NCI-H2227 treated with DMSO at 0.1 percent for 48 hours (cell line): Measurements from ENCODE around the gene DENND4A.
"Not testable (repeated sequence)": the region's sequence is repeated elsewhere in the genome, so short reads cannot be mapped to it uniquely, and the experiment has no call there.

ENCODE experiments used
- DNase-seq: peaks from one replicate; lab custom pipeline; 2025; lab: John Stamatoyannopoulos, UW

DENND4A gene

DNA sequence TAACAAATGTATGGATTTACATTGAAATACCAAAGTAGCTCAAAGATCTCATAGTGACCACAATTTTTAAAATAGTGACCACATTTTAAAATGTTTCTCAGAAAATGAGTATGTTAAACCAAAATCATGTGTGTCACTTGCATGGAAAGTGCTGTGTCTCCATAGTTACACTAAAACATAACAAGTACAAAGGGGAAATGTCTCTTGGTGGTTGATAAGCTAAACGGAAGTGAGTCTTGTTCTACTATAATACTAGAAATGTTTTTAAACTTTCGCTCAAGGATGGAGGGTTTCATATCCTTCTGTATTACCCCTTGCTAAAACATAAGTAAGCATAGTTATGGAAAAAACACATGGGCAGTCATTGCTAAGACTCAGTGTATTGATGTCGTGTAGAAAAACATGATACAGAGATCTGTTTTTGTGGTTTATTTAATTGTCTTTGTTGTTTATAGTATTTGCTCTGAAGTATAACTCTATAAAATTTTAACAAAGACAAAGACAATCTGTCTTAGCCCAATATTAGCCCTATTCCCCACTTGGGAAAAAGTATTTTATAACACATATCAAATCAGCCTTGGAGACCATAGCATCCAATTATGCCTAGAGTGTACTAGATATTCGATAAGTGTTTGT lies 27.0 kb upstream of the DENND4A start:
- DNase-seq, result no peak

DNA sequence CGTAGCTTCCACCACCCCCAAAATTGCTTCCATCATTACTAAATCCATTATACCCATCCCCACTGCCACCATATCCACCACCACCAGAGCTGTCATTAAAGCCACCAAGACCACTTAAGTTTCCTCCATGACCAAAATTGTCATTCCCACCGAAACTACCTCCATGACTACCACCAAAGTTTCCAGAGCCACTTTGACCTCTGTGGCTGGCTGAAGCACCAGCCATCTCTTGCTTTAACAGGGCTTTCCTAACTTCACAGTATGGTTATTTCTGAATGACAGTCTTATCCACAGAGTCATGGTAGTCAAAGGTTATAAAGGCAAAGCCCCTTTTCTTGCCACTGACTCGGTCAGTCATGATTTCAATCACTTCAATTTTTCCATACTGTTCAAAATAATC lies 24.3 kb upstream of the DENND4A start:
- no peak for DNase-seq

DNA sequence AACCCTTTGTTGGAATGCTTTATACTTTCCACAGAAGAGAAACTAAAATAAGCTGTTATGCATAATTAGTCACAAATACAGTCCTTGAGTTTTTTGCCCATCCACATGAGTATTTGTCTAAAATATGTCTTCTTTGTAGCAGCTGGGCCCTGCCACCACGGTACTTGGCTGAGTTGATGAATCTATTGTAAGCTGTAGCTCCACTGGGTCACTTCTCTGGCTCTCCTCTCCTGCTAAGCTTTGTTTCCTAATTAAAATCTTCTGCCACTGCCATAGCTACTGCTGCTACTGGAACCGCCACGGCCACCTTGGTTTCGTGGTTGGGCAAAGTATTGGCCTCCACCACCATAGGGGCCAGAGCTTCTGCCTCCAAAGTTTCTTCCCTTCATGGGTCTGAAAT lies 23.9 kb upstream of the DENND4A start:
- not testable (repeated sequence) for DNase-seq

DNA sequence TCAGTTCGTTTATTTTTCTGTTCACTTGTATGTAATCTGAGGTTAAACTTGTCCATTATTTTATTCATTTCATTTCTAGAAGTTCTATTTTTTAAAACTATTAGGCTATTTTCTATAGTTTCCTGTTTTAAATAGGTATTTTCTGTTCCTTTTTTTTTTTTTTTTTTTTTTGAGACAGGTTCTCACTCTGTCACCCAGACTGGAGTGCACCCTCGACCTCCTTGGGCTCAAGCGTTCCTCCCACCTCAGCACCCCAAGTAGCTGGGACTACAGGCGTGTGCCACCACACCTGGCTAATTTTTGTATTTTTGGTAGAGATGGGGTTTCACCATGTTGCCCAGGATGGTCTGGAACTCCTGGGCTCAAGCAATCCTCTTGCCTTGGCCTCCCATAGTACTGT lies 22.2 kb upstream of the DENND4A start:
- not testable (repeated sequence) for DNase-seq

DNA sequence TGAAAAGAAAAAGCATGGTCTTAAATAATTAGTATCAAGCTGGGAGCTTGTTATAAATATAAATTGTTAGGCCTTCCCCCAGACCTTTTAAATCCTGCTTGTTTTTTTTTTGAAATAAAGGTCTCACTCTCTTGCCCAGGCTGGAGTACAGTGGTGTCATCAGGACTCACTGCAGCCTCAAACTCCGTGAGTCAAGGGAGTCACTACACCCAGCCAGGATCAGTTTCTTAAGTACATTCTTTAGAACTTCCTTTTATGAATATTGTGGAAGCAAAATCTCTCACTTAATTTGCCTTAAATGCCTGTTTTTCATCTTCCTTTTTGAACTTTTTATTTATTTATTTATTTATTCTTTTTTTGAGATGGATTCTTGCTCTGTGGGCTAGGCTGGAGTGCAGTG lies 20.8 kb upstream of the DENND4A start:
- no peak for DNase-seq

DNA sequence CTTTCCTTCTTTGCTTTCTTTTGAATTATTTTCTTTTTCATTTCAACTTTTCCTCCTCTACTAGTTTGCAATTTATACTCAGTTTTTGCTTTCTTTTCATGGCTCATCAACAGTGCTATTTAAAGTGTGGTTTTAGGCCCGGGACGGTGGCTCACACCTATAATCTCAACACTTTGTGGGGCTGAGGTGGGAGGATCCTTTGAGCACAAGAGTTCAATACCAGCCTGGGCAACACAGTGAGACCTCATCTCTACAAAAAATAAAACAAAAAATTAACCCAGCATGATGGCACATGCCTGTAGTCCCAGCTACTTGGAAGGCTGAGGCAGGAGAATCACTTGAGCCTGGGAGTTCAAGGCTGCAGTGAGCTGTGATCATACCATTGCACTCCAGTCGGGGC lies 20.4 kb upstream of the DENND4A start:
- no peak for DNase-seq

DNA sequence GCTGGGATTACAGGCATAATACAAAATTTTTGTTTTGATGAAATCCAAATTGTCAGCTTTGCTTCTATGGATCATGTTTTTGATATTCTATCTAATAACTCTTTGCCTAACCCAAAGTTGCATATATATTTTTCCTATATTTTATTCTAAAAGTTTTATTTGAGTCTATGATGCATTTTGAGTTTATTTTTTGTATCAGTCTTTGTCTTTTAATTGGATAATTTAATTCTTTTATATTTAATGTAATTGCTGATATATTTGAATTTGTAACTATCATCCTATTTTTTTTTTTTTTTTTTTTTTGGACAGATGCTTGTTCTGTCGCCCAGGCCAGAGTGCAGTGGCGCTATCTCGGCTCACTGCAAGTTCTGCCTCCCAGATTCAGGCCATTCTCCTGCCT lies 19.7 kb upstream of the DENND4A start:
- DNase-seq, result no peak

DNA sequence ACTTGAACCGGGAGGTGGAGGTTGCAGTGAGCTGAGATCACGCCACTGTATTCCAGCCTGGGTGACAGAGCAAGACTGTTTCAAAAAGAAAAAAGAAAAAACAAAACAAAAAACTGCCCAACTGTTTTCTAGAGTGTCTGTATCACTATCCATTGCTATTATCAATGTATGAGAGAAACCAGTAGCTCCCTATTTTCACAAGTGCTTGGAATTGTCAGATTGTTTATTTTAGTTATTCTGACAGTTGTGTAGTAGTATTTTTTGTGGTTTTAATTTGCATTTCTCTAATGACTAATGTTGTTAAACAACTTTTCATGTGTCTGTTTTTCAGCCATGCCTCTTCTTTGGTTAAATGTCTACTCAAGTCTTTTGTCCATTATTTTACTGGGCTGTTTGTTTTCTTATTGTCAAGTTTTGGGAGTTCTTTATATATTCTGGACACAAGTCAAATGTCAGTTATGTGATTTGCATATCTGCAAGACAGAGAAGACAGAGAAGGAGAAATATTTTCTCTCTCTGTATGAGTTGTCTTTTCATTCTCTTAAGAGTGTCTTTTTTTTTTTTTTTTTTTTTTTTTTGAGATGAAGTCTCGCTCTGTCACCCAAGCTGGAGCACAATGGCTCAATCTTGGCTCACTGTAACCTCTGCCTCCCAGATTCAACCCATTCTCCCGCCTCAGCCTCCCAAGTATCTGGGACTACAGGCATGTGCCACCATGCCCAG lies 19.1 kb upstream of the DENND4A start:
- not testable (repeated sequence) for DNase-seq

DNA sequence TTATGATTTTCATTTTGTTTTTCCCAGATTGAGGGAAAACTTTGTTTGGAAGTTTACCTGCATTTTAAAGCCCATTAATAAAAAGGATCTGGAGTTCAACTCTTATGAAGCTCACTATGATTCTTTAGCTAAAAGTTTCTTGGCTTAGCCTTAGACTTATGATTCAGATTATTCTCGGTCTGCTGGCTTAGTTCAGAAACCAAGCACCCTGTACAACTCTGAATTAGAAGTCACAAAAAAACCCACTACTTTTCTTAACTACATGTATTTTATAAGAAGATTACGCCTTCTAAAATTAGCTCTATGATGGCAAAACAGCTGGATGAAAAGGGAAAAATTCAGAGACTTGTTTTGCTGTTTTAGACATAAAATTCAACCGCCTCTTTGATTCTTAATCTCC lies 14.3 kb upstream of the DENND4A start:
- DNase-seq, result no peak

DNA sequence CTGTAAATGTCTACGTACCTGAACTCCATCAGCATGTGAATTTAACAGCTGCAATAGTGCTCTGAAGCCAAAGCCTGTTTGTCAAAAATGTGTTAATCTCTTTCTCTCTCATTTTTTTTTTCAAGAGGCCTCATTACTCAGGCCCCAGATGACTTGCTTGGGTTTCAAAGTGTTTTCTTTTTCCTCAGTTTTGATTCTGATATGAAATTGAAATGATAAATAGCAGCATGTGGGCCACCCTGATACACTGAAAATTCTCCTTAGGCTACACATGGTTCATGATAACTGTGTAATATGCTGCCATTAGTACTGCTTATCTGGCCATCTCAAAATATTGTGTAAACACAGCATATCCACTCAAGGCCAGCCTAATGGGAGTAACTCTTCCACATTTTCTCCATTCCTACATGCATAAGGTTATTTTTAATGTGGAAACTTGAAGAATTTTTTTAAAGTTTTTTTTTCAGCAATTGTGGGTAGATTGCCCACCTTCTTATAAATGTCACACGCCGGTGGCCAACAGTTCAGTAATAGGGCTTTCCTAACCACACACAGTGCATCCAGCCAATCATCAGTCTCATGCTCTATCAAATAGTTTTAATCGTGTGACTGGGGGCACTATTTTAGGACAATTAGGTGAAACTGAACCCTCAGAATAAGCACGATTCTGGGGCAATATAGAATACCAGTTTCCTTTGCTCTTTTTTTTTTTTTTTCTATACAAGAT lies 13.1 kb upstream of the DENND4A start:
- no peak for DNase-seq

DNA sequence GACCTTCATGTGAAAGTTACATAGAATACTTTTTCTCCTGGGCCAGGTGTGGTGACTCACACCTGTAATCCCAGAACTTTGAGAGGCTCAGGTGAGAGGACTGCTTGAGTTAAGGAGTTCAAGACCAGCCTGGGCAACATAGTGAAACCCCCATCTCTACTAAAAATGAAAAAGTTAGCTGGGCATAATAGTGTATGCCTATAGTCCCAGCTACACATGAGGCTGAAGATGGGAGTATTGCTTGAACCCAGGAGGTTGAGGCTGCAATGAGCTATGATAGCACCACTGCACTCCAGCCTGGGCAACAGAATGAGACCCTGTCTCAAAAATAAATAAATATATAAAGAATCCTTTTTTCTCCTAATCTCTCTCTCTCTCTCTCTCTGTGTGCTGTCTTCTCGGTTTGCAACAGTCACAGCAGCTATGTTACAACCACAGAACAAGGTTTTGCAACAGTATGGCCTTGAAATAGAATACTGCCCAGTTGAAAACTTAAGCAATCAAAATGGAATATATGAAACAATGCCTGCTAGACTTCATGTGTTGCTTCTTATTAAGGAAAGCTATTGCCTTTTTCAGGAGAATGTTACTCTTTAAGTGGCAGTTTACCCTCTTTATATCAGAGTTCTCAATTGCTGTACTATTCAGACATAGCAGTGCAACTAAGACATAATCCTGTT lies 12.3 kb upstream of the DENND4A start:
- DNase-seq, result no peak

DNA sequence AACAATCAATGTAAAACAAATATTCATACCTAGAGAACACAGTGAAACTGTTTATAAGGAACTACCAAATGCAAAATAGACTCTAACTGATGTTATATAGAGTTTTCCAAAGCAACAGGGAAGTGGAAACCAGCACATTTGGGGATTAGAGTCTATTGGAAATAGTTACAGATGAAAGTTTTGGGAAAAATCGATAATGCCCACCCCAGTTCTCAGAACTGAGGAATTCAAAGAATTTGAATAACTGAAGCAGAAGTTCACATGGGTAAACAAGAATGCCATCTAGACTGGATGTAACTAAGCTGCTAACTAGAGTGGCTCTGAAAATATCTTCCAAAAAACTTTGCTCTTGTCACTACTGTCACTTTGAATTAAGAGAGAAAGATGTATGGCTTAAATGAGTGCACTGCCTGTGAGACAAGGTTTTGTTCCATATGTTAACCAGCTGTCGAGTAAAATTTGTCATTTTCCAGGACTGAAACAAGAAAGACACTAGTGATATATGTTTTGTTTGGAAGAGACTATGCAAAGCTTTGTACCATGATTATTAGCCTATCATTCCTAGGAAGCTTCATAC lies 9.2 kb upstream of the DENND4A start:
- no peak for DNase-seq

DNA sequence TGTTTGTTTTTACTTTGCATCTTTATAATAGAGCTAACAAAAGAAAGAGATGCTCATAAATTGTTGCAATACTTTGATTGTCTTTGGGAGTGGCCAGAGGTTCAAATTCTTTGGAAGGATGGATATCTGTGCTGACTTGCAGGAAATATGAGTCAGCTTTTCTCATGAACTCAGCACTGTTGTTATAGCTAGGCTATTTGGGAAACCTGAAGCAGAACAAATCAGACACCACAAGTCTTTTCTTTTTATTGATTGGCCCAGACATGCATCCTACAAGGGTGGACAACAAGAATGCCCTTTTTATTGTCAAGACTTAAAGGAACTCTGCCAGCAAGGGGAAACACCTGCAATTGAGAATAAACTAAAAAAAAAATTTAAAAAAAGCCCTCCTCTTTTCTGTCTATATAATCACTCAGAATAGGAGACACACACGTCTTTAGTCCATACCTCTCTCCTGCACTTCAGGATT lies 4.6 kb upstream of the DENND4A start:
- no peak for DNase-seq

DNA sequence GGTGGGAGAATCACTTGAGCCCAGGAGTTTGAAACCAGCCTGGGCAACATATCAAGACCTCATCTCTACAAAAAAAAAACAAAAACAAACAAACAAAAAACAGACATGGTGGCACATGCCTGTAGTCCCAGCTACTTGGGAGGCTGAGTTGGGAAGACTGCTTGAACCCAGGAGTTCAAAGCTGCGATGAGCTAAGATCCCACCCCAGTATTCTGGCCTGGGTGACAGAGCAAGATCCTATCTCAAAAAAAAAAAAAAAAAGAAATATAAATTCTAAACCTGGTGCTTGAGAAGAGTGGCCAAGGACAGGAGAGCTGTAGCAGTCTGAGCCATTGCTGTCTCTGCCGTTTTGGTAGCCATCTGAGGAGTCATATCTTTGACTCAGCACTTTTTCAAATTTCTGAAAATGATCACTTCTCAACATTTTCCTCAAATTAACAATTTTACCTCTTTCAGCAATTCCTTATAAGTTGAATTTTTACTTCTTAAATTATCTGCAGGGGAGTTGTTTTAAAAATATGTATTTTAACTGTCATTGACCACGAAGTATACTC lies 3.6 kb upstream of the DENND4A start:
- no peak for DNase-seq

DNA sequence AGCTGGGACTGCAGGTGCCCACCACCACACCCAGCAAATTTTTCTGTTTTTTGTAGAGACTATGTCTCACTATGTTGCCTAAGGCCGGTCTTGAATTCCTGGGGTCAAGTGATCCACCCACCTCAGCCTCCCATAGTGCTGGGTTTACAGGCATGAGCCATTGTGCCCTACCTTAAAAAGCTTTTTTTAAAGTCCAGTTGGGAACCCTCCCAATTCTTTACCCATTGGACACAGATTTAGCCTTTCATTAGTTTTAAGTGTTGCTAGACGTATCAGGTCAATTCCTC lies 1.7 kb upstream of the DENND4A start:
- no peak for DNase-seq

DNA sequence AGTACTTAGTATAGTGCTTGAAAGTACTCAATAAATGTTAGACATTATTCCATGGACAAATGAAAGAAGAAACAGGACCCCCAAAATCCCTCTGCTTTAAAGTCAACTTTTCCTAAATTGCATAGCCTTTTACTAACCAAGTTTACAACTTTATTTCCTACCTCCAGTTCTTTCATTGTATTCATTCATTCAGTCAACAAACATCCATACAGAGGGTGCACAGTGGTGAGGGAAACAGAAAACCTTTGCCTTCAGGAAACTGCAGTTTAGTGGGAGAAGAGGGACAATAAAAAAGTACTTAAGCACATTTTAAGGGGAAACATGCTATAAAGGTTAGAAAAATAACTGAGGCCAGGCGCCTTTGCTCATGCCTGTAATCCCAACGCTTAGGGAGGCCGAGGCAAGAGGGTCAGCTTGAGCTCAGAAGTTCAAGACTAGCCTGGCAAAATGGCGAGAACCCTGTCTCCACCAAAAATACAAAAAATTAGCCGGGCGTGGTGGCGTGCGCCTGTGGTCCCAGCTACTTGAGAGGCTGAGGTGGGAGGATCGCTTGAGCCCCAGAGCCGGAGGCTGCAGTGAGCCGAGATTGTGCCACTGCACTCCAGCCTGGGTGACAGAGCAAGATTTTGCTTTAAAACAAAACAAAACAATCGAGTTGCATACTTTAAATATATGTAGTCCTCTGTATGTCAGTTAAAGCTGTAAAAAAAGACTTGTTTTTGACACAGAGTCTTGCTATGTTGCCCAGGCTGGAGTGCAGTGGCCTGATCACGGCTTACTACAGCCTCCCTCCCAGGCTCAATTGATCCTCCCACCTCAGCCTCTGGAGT lies 1.1 kb upstream of the DENND4A start:
- no peak for DNase-seq

DNA sequence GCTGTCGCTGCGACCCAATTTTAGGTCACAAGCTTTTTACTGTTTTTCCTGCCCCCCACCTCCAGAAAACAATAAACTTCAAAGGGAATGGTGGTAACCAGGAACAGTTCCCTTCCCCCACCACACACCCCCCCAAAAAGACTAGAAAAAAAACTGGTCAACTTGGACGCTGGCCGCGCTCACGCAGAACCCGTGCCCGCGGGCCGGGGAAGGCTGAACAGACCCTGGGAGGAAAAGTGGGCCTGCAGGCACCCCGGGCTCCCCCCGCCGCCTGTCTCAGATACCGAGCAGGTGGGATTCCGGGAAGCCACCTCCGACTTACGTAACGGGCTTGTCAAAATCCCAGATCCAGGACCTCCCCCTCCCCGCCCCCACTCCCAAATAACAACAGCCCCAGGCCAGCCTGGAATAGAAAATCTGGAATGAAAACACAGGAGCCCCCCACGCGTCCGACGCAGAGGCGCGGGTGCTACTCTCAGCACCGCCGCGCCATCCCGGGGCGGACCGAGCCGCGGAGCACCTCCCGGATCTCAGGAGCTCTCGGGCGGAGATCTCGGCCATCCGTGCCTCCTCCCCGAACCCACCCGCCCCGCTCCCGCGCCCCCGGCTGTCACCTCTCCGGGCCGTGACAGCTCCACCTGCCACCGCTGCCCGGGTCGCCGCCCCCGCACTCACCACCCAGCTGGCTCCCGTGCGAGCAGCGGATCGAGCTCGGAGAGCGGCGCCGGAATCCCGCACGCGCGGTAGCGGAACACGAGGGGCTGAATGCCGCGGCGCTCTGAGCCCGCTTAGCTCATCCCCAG lies 557 bp downstream of the DENND4A start:
- no peak for DNase-seq

DNA sequence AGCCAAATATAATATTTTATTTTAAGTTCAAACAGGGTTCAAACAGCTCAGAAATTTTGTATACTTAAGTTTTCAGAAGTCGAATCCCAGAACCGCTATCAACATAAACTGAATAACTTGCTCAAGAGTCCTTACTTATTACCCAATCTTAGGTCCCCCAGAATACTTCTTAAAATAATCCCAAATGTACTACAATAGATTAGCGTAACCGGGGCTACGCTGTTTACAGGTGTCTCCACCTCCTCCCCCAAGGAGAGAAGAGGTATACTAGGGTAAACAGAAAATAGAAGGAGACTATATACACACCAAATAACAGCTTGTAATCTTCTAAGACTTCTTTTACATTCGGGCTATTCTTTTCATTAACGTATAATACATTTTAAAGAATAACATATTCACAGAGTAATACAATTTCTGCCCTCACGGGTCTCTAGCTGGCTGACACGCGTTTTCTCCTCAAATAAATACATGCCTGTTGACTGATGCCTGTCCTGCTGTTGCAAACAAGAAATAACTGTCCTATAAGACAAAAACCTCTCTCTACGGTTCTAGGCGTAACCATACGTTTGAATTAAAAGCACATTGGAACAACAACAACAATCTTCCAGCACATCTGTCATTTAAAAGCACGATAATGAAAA lies 1.3 kb downstream of the DENND4A start:
- no peak for DNase-seq

DNA sequence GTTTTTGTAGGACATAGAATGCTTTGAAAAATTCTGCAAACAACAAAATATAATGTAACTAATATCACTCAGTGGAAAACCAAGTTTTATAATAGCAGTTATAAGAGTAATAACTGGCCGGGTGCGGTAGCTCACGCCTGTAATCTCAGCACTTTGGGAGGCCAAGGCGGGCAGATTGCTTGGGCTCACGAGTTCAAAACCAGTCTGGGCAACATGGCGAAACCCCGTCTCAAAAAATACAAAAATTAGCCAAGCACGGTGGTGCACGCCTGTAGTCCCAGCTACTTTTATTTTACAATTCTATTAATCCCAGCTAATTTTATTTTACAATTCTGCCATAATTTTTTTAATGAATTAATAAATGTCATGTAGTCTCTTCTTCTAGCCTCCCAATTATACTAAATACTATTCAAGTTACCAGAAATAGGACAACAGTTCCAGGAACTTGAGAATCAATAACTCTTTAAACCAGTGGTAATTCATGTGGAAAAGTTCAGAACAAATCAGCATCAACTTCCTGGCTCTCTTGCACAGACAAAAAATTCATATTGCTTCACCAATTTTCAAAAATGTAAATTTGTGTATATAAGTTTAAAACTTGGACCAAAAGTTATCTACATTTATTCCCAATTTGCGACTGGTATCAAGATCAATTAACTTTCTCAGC lies 2.2 kb downstream of the DENND4A start:
- no peak for DNase-seq
